Amniotic epithelial cell (primary cell): ENCODE data around the gene CABYR.
"Not testable (repeated sequence)": the region's sequence is repeated elsewhere in the genome, so short reads cannot be mapped to it uniquely, and the experiment has no call there.

Source experiments
- DNase-seq: peaks from one replicate; pipeline ENCODE4 v3.0.0-alpha.2; 2010; ENCODE audit warnings: low read depth

Gene CABYR

DNA sequence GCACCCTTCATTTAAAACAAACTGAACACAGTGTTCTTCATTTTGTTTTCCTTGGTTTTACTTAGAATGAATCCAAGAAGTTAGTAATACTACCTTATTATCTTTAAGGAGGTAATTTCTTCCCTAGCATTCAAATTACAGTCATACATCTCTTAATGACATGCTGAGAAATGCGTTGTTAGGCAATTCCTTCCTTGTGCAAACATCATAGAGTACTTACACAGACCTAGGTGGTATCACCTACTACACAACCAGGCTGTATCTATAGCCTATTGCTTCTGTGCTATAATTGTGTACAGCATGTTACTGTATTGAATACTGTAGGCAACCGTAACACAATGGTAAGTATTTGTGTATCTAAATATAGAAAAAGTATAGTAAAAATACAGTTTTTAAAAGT is 8.4 kb upstream of the CABYR start:
- DNase-seq = peak; percentile 63

GRCh38 chr18:24136967-24137373 is 1.9 kb upstream of the CABYR start:
- DNase-seq = peak; percentile 21

DNA sequence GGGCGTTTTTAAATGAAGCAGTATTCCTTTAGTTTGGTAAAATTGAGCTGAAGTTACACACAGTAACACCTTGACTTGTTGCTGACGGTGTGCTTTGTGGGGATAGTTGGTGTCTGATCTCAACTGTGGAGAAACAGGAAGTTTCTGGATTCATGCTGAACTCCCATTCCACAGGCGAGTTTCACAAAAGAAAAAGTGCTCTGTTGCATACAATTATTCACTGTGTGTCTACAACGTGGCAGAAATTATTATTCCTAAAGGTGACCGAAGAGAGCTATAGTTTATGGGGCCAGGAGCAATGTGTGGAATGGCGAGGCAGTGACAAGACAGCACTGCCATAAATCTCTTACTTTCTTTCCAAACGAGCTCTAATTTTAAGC is 463 bp upstream of the CABYR start:
- peak; percentile 24 for DNase-seq

DNA sequence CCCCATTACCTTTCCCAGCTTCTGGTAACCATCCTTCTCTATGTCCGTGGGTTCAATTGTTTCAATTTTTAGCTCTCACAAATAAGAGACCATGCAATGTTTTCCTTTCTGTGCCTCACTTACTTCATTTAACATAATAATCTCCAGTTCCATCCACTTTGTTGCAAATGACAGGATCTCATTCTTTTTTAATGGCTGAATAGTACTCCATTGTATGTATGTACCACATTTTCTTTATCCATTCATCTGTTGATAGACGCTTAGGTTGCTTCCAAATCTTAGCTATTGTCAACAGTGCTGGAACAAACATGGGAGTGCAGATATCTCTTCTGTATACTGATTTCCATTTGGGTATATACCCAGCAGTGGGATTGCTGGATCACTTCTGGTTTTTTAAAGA is 1.8 kb downstream of the CABYR start:
- no peak for DNase-seq

- DNase-seq = no peak
These were observed 3.5 kb downstream of the CABYR start for GRCh38 chr18:24142376-24142775.

DNA sequence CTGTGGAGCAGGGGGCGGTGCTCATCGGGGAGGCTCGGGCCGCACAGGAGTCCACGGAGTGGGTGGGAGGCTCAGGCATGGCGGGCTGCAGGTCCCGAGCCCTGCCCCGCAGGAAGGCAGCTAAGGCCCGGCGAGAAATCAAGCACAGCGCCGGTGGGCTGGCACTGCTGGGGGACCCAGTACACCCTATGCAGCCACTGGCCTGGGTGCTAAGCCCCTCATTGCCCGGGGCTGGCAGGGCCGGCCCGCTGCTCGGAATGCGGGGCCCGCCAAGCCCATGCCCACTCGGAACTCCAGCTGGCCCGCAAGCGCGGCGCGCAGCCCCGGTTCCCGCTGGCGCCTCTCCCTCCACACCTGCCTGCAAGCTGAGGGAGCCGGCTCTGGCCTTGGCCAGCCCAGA is 10.7 kb downstream of the CABYR start:
- not testable (repeated sequence) for DNase-seq

DNA sequence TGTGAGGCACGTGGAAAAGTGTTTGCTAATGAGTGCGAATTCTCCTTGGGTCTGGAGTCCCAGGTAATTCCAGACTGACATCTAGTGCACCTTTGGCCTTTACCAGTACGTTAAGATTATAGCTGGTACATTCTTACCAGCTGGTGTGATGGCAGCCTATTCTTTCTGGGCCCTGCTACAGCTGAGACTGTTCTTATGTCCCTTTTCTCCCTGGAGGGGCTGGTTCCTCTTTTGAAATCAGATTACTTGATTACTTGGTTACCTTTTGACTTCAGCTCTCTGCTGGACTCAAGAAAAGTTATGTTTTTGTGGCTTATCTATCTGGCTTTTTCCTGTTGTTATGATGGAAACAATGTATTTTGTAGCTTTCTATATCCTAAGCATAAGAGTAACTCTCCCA is 14.5 kb downstream of the CABYR start:
- no peak for DNase-seq

- DNase-seq = no peak
These were observed 19.0 kb downstream of the CABYR start for GRCh38 chr18:24157855-24158254.

- DNase-seq = no peak
These were observed 21.2 kb downstream of the CABYR start for GRCh38 chr18:24160086-24160485.

DNA sequence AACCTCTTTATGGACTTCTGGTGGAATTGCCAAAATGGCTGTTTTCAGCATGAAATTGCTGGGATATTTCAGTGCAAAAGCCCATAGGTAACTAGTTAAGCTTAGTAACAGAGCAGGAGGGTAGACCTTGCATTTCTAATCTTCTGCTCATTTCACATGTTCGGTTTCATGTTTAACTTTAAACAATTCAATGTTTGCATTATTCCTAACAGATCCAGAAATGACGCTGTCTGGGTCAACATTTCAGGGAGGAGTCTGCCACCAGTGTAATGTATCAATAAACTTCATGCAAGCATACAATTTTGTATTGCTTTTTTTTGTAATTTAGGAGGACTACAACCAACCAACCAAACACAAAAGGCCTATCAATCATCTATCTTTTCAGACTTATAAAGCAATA is 22.4 kb downstream of the CABYR start:
- no peak for DNase-seq

- no peak for DNase-seq
These were observed 29.6 kb downstream of the CABYR start for GRCh38 chr18:24168496-24168895.

- DNase-seq = no peak
These were observed 31.5 kb downstream of the CABYR start for GRCh38 chr18:24170360-24170759.

- no peak for DNase-seq
These were observed 35.1 kb downstream of the CABYR start for GRCh38 chr18:24173997-24174396.

DNA sequence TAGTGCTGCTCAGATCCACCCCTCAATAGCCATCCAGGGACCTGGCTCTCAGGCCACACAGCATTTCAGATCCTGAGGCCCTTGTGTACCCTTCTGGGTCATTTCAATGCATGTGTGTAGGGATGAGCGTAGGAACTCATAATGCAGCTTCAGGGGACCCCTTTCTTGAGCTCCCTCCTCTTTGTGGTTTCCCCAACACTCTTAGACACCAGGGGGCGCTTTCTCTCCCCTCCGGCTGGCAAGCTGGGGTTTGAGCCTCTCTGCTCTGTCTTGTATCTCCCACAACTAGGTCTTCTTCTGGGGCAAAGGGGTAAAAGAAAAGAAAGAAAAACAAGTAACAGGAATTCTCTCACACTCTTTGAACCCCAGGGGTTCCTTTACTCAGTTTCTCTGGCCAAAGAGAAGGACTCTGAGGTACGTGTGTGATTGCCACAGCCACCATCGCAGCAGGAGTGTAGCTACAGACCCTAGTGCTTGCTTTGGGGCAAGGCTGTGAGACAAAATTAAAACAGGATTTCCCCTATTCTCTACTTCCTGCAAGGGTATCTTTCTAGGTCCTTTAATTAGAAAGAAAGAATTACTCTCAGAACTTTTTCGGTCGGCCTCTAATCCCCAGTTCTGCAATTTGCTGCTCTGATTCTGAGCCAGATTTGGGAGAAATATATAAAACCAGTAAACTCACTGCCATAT is 38.0 kb downstream of the CABYR start:
- DNase-seq = peak; percentile 50

GRCh38 chr18:24177499-24178133 is 38.8 kb downstream of the CABYR start:
- DNase-seq = no peak

DNA sequence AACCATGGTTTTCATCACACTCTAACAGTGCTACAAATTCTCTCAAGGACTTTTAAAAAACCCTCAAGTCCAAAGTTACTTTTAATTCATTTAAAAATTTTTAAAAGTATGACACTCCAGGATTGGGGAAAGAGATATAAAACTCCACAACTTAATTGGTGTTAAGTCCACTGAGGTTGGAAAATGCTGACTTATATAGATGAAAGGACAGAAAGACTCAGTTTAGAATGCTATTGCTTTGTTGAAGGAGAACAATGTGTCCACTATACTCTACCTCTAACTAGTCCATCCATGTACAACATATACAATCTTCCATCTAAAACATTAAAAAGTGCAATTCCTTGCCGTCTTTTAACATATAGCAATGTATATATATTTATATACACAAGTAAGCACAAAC is 41.2 kb downstream of the CABYR start:
- DNase-seq = no peak

DNA sequence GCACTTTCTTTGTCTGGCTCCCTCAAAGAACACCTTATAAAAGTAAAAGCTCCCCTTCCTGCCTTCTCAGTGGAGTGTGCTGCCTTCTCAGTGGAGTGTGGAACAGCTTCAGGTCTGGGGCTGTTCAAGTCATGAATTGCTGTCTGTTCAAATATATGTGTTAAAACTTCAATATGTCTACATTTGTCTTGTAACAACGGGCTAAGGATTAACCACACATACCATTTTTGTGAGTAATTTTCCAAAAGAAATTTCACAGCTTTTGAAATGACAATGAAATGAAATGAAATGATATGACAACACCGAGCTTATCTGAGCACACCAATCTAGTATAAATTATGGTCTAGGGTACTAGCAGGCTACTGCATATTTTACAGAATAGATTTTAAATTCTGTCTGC is 42.9 kb downstream of the CABYR start:
- DNase-seq = peak; percentile 34

- DNase-seq = peak; percentile 31
These were observed 46.9 kb downstream of the CABYR start for GRCh38 chr18:24185805-24186204.

- DNase-seq = no peak
These were observed 48.2 kb downstream of the CABYR start for GRCh38 chr18:24187049-24187448.

DNA sequence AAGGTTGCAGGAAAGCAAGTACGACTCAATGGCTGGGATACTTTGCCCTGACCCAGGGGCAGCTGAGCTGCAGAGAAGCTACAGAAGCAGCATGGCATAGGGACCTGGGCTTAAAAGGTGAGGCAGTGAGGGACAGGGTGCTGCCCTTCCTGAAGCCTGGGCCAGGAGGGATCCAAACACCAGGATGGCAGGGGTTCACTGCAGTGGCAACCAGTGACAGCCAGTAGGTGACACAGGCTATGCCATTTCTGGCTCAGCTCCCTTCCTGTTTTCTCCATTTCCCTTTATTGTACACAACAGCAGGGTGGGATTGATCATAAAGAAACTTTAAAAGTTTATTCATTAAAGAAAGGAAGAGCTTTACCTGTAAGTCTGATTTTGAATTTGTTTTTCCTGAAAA is 48.8 kb downstream of the CABYR start:
- DNase-seq = no peak

DNA sequence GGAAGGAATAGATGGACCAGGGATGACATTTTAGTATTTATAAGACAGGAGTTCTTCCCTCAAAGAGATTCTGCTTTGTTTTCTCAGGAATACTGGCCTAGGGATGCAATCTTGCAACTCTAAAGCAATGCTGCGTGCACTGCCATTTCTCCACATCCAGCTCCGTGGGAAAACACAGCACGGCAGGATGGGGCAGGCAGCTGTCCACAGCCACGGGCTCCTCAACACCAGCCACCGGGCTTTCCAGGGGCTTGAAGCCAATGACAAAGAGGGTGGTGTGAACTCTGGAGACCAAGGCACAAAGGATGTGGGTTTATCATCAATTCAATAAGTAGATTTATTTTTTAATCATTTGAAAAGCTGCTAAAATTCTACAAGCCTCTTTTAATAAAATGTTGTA is 49.3 kb downstream of the CABYR start:
- DNase-seq = no peak

GRCh38 chr18:24189007-24189528 is 50.2 kb downstream of the CABYR start:
- peak; percentile 32 for DNase-seq

GRCh38 chr18:24189664-24190346 is 50.9 kb downstream of the CABYR start:
- no peak for DNase-seq
